ENCODE data around the gene SEMA6A.
"Not testable (repeated sequence)": the region's sequence is repeated elsewhere in the genome, so short reads cannot be mapped to it uniquely, and the experiment has no call there.

Gene SEMA6A

GRCh38 chr5:116546033-116546742, 28.4 kb downstream of the SEMA6A start:
- DNase-seq: no peak

- DNase-seq: not testable (repeated sequence)
These were observed 29.2 kb downstream of the SEMA6A start for GRCh38 chr5:116545465-116545864.

GRCh38 chr5:116544531-116545241, 29.9 kb downstream of the SEMA6A start:
- no peak for DNase-seq

GRCh38 chr5:116543501-116543900, 31.1 kb downstream of the SEMA6A start:
- DNase-seq: no peak

- no peak for DNase-seq
These were observed 32.0 kb downstream of the SEMA6A start for GRCh38 chr5:116542619-116543018.

GRCh38 chr5:116539222-116539621, 35.4 kb downstream of the SEMA6A start:
- no peak for DNase-seq

- no peak for DNase-seq
These were observed 38.1 kb downstream of the SEMA6A start for GRCh38 chr5:116536316-116537083.

- no peak for DNase-seq
These were observed 39.5 kb downstream of the SEMA6A start for GRCh38 chr5:116534964-116535651.

- peak; percentile 75 for DNase-seq
These were observed 41.7 kb downstream of the SEMA6A start for GRCh38 chr5:116532762-116533525.

- DNase-seq: no peak
These were observed 43.0 kb downstream of the SEMA6A start for GRCh38 chr5:116531635-116532034.

- DNase-seq: no peak
These were observed 43.5 kb downstream of the SEMA6A start for GRCh38 chr5:116531117-116531516.

- no peak for DNase-seq
These were observed 44.3 kb downstream of the SEMA6A start for GRCh38 chr5:116530276-116530675.

- DNase-seq: no peak
These were observed 45.0 kb downstream of the SEMA6A start for GRCh38 chr5:116529615-116530014.

GRCh38 chr5:116528519-116529234, 45.9 kb downstream of the SEMA6A start:
- peak; percentile 78 for DNase-seq

- DNase-seq: no peak
These were observed 47.0 kb downstream of the SEMA6A start for GRCh38 chr5:116527582-116527981.

GRCh38 chr5:116525674-116526073, 48.9 kb downstream of the SEMA6A start:
- DNase-seq: no peak

GRCh38 chr5:116524966-116525365, 49.7 kb downstream of the SEMA6A start:
- DNase-seq: no peak

GRCh38 chr5:116524051-116524904, 50.3 kb downstream of the SEMA6A start:
- DNase-seq: no peak

GRCh38 chr5:116523182-116523581, 51.4 kb downstream of the SEMA6A start:
- not testable (repeated sequence) for DNase-seq

- no peak for DNase-seq
These were observed 52.1 kb downstream of the SEMA6A start for GRCh38 chr5:116522356-116523136.
